Stimulated activated CD8-positive, alpha-beta memory T cell treated with anti-CD3 and anti-CD28 coated beads, Interleukin-2, amount 100 ng/mL, for 48 hours (primary cell): Measurements from ENCODE around the gene CENPP.
"Not testable (repeated sequence)": the region's sequence is repeated elsewhere in the genome, so short reads cannot be mapped to it uniquely, and the experiment has no call there.

Experiments
- DNase-seq, 2 donors: peaks; one replicate each; pipeline ENCODE4 v3.0.0-alpha.2; 2020; ENCODE audit warnings: low read depth in 2 of 2

Gene CENPP

GRCh38 chr9:92614763-92615461, 289.2 kb downstream of the CENPP start:
- DNase-seq = no peak

- DNase-seq = no peak
These were observed 290.0 kb downstream of the CENPP start for GRCh38 chr9:92615790-92616189.

GRCh38 chr9:92616199-92616641, 290.5 kb downstream of the CENPP start:
- DNase-seq = no peak

- no peak for DNase-seq
These were observed 290.9 kb downstream of the CENPP start for GRCh38 chr9:92616655-92617111.

- DNase-seq = no peak
These were observed 291.6 kb downstream of the CENPP start for GRCh38 chr9:92617195-92617813.

GRCh38 chr9:92617951-92618510, 292.3 kb downstream of the CENPP start:
- no peak for DNase-seq

- DNase-seq = no peak
These were observed 293.0 kb downstream of the CENPP start for GRCh38 chr9:92618633-92619225.

- no peak for DNase-seq
These were observed 294.0 kb downstream of the CENPP start for GRCh38 chr9:92619601-92620300.

GRCh38 chr9:92620845-92621244, 295.1 kb downstream of the CENPP start:
- DNase-seq = no peak

GRCh38 chr9:92623936-92624335, 298.2 kb downstream of the CENPP start:
- not testable (repeated sequence) for DNase-seq

GRCh38 chr9:92626484-92626883, 300.7 kb downstream of the CENPP start:
- no peak for DNase-seq

- DNase-seq = no peak
These were observed 301.9 kb downstream of the CENPP start for GRCh38 chr9:92627651-92628050.

GRCh38 chr9:92631452-92632343, 305.9 kb downstream of the CENPP start:
- peak; percentile 14 for DNase-seq

GRCh38 chr9:92632641-92633040, 306.9 kb downstream of the CENPP start:
- DNase-seq = no peak

GRCh38 chr9:92633614-92634278, 308.0 kb downstream of the CENPP start:
- DNase-seq = no peak

- DNase-seq = peak; percentile 54 to 57
These were observed 309.2 kb downstream of the CENPP start for GRCh38 chr9:92634712-92635605.

GRCh38 chr9:92635760-92636159, 310.0 kb downstream of the CENPP start:
- no peak for DNase-seq

GRCh38 chr9:92636627-92637026, 310.9 kb downstream of the CENPP start:
- DNase-seq = no peak

- no peak for DNase-seq
These were observed 311.6 kb downstream of the CENPP start for GRCh38 chr9:92637326-92637725.
